Lower lobe of right lung (tissue), 2 donors: ENCODE results near the gene ATP6V0D1. TPM values are rescaled to one million over a fixed set of nuclear protein-coding genes. Genes with fewer than 3 reads are reported as not detected.

Experiments
- ATAC-seq, 2 donors: fragments of 200-7000 bp; cut with Tn5 transposase; one replicate each; pipeline ENCODE4 v1.9.1; 2020 to 2022; ENCODE audit warnings: mild to moderate bottlenecking in 2 of 2, moderate library complexity in 2 of 2
- DNase-seq: peaks from one replicate; pipeline ENCODE4 v3.0.0-alpha.2; 2020
- H3K27ac ChIP-seq: fragments of 200-600 bp; one replicate; pipeline ENCODE4 v1.8.0; 2022
- H3K27me3 ChIP-seq: fragments of 200-600 bp; one replicate; pipeline ENCODE4 v1.8.0; 2022; ENCODE audit warnings: low read depth
- H3K36me3 ChIP-seq: fragments of 200-600 bp; one replicate; pipeline ENCODE4 v1.8.0; 2022; ENCODE audit warnings: mild to moderate bottlenecking
- H3K4me1 ChIP-seq: fragments of 200-600 bp; one replicate; pipeline ENCODE4 v1.8.0; 2022
- H3K4me3 ChIP-seq: fragments of 200-600 bp; one replicate; pipeline ENCODE4 v1.8.0; 2022; ENCODE audit warnings: mild to moderate bottlenecking
- H3K9me3 ChIP-seq: fragments of 200-600 bp; one replicate; pipeline ENCODE4 v1.8.0; 2022
- intact Hi-C: fragments of 100-400 bp; cut with DNase I; formaldehyde crosslinking; loops from one replicate; pipeline ENCODE4 v1.11.0; 2022
- long read RNA-seq: library from polyadenylated mRNA; unstranded; transcript quantifications from one replicate; pipeline ENCODE4 v2.0.0, GENCODE V29; 2021
- total RNA-seq: library from RNA; stranded (reverse); fragmentation: NEBNext Ultra II Directional; extraction: Animal tissue kit (Norgen Biotek cat#: 25700); gene quantifications from one replicate; pipeline ENCODE4 v1.2.1, GENCODE V29; 2021
- TF ChIP-seq, protein P1 (sequence below): fragments of 200-600 bp; IDR thresholded peaks from one replicate; pipeline ENCODE4 v1.8.0; 2022; ENCODE audit warnings: antibody characterized with exemption, mild to moderate bottlenecking
- donor health status: DM: no; HTN: yes; CAD: no; lungs with severe emphysema.

The ATP6V0D1 gene
- 175 TPM for total RNA-seq
- long read RNA-seq, transcript ATP6V0D1-201 (8 exons, 1,716 nt) = major isoform, 418 of 457 reads
- long read RNA-seq, partial matches to known transcripts = 7 of 457 reads
- long read RNA-seq, other reads (novel, unspliced or antisense) = 29 of 457 reads

DNA sequence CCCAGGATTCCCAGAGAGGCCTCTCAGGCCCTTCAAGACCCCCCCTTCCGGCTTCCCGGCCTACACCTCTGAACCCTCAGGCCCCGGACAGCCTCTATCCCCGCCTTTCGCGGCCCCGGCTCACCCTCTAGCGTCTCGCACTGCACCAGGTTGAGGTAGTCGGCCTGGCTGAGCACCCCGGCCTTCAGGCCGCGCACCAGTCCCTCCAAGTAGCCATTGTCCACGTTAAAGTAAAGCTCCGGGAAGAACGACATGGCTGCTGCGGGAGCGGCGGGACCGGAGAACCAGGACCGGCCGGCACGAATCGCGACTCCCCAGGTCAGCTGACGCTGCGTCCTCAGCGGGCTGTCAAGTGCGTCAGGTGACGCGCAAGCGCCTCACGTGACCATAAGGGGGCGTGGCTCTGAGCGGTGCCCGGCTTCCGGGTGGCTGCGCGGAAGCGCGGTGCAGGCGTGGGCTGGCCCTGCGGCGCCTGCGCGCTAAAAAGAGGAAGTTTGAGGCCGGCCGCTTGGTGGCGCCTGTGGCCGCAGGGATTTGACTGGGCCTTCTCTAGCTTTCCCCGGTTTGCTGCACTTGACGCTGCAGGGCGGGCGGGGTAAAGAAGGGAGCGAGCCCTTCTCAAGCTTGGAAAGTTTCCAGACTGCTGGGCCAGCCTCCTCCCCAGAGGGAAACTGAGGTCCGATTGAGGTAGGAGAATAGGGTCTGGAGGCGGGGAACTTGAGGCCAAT, at the start of gene ATP6V0D1:
ATP6V0D1 (minus strand) TSS at position 325 of the 728 bp plus-strand sequence; CDS start at position 254, 71 bp downstream.
- TF ChIP-seq, protein P1, sequence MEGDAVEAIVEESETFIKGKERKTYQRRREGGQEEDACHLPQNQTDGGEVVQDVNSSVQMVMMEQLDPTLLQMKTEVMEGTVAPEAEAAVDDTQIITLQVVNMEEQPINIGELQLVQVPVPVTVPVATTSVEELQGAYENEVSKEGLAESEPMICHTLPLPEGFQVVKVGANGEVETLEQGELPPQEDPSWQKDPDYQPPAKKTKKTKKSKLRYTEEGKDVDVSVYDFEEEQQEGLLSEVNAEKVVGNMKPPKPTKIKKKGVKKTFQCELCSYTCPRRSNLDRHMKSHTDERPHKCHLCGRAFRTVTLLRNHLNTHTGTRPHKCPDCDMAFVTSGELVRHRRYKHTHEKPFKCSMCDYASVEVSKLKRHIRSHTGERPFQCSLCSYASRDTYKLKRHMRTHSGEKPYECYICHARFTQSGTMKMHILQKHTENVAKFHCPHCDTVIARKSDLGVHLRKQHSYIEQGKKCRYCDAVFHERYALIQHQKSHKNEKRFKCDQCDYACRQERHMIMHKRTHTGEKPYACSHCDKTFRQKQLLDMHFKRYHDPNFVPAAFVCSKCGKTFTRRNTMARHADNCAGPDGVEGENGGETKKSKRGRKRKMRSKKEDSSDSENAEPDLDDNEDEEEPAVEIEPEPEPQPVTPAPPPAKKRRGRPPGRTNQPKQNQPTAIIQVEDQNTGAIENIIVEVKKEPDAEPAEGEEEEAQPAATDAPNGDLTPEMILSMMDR = peak; percentile 92
- Histone ChIP-seq H3K36me3 (peaks cover 6% of the 10 kb centered on the region), H3K27me3 (no peaks in the 10 kb centered on the region), H3K4me3 (peak within 1 kb of the TSS; percentile 80), H3K9me3 (no peaks in the 10 kb centered on the region), H3K4me1 (peaks cover 57% of the 10 kb centered on the region), H3K27ac (peak within 1 kb of the TSS; percentile 93)
- peak; percentile 99 for DNase-seq
- intact Hi-C loops = no loop called here
- peak; percentile 95 to 97 for ATAC-seq

DNA sequence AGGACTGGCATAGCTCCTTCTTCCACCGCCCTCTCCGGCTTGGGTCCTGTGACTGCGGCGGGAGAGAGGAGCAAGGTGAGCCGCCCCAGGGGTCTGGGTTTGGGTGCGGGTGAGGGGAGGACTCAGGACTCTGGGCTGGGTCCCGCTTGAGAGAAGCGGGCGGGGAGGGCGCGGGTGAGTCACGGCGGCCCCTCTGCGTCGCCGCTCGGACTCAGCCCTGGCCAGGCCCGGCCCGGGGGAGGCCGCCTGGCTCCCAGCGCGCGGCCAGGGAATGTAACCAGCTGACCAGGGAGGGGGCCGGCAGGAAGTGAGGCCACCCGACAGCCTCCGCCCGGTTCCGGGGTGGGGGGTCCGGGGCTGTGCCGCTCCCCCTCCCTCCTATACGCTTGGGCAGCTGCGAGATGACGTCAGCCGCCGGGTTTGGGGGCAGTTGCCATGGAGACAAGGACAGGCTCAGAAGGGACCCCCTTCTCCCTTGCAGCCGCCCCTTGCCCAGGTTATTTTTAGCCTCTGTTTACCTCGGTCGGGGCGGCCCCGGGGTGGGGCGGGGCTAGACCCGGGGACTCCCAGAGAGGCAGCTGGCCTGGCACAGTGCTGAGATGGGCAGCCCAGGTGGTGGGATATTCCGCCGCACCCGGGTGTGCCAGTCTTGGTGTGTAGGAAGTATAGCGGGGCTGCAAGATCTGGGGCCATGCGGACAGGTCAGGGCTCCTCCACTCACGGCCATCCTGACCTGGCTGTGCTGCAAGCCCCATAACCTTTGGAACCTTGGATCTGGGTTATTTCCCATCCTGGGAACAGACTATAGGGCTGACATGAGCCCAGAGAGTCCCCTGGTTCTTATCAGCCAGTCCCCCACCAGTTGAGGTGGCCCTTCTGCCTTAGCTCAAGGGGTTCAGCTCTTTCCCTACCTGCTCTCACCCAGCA, 49.3 kb upstream of the ATP6V0D1 start:
- Histone ChIP-seq H3K36me3 (no peaks in the 10 kb centered on the region), H3K27me3 (no peaks in the 10 kb centered on the region), H3K27ac (peak overlapping the region; percentile 93), H3K4me1 (peaks cover 62% of the 10 kb centered on the region), H3K9me3 (no peaks in the 10 kb centered on the region), H3K4me3 (peak overlapping the region; percentile 76)
- intact Hi-C loops = no loop called here
- peak; percentile 82 to 86 for ATAC-seq
- peak; percentile 84 for DNase-seq
- TF ChIP-seq, protein P1 = no peak

DNA sequence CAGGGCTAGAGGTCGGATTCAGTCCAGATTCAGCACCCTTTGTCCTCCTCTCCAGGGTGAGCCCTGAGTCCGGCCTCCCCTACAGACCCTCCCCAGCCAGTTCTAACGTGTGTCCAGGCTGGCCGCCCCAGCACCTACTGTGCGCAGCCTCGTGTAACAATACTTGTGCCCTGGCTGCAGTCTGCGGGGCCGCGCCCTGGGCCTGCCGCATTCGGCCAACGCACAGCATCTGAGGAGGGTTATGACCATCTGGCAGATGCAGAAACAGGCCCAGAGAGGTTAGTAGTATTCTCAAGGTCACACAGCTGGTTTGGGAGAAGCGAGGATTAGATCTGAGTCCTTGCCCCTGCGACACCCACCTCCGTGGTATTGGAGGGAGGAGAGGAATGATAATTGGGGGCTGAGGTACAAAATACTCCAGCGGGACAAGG, 48.6 kb upstream of the ATP6V0D1 start:
- peak overlapping the region; percentile 93 for H3K27ac ChIP-seq
- peaks cover 59% of the 10 kb centered on the region for H3K4me1 ChIP-seq
- H3K27me3 ChIP-seq = no peaks in the 10 kb centered on the region
- no peaks in the 10 kb centered on the region for H3K9me3 ChIP-seq
- TF ChIP-seq, protein P1 = no peak
- H3K4me3 ChIP-seq = peak overlapping the region; percentile 76
- DNase-seq (no peak), ATAC-seq (peak; percentile 12 to 21)
- intact Hi-C loops = no loop called here
- H3K36me3 ChIP-seq = no peaks in the 10 kb centered on the region

DNA sequence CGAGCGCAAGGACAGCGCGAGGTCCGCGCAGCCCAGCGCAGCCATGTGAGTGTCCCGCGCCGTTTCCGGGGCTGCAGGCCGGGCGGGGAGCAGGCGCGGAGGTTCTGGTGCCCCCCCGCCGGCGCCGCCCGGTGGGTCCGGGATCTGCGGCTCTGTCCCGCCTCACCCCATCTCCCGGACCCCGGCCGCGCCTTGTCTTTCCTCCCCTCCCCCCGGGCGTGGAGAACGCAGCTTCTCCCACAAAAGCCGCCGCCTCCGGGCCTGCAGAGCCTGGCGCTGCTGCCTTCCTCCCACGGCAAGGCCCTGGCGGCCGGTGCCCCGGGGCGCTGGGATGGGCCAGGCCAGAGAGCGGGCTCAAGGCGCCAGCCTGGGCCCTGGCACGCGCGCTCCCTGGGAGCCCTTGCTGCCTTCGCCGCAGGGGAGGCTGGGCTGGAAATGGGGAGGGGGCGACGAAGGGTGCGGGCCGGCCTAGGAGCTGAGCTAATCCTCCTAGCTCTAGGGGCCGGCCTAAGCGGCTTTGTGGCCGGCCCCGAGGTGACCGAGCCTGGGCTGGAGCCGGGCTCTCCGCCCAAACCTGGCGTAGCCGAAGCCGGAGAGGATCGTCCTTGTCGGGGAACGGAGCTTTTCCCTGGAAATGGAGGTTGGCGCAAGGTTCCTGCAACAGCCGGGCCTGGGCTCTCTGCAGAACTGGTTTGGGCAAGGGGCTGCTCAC, 48.1 kb upstream of the ATP6V0D1 start:
- DNase-seq (peak; percentile 70), ATAC-seq (peak; percentile 45 to 52)
- peak overlapping the region; percentile 76 for H3K4me3 ChIP-seq
- H3K36me3 ChIP-seq = no peaks in the 10 kb centered on the region
- H3K27ac ChIP-seq = peak overlapping the region; percentile 93
- TF ChIP-seq, protein P1 = no peak
- no peaks in the 10 kb centered on the region for H3K27me3 ChIP-seq
- intact Hi-C loops = no loop called here
- H3K4me1 ChIP-seq = peaks cover 54% of the 10 kb centered on the region
- H3K9me3 ChIP-seq = no peaks in the 10 kb centered on the region
